Psoas muscle (tissue), 8 donors: ENCODE data around the gene VAV3. TPM values are rescaled to one million over a fixed set of nuclear protein-coding genes. Genes with fewer than 3 reads are reported as not detected.

ENCODE experiments used
- ATAC-seq, 4 donors: fragments of 200-7000 bp; cut with Tn5 transposase; one replicate each; pipeline ENCODE4 v1.9.1; 2020; ENCODE audit warnings: moderate library complexity in 3 of 4, mild to moderate bottlenecking in 2 of 4
- DNase-seq, 2 donors: peaks; one replicate each; pipeline ENCODE4 v3.0.0-alpha.2; 2020
- H3K27ac ChIP-seq: fragments of 200-600 bp; one replicate; pipeline ENCODE4 v1.8.0; 2022
- H3K27me3 ChIP-seq, 3 donors: fragments of 200-600 bp in 1 of 3; one replicate each; pipeline versions ENCODE4 v1.6.1 to v1.8.0; 2013 to 2022; ENCODE audit warnings: low read length in 2 of 3, mild to moderate bottlenecking in 2 of 3, moderate library complexity in 1 of 3; ENCODE audit not compliant: insufficient read depth in 3 of 3
- H3K36me3 ChIP-seq, 2 donors: fragments of 200-600 bp in 1 of 2; one replicate each; pipeline versions ENCODE4 v1.6.1 to v1.8.0; 2013 to 2022; ENCODE audit warnings: low read depth in 1 of 2, mild to moderate bottlenecking in 1 of 2, moderate library complexity in 1 of 2; ENCODE audit not compliant: insufficient read depth in 1 of 2
- H3K4me1 ChIP-seq: fragments of 200-600 bp; one replicate; pipeline ENCODE4 v1.8.0; 2022
- H3K4me3 ChIP-seq: fragments of 200-600 bp; one replicate; pipeline ENCODE4 v1.8.0; 2022; ENCODE audit warnings: mild to moderate bottlenecking
- H3K9me3 ChIP-seq: fragments of 200-600 bp; one replicate; pipeline ENCODE4 v1.8.0; 2022
- WGBS, 3 donors: extraction: QIAGEN DNeasy Blood & Tissue Kit; methylation state at CpG; one replicate each; pipeline versions ENCODE4 v1.1.6 to v1.1.7; 2013; 5-methylcytosine and 5-hydroxymethylcytosine counted together
- intact Hi-C, 2 donors: fragments of 100-400 bp; cut with DNase I; formaldehyde crosslinking; loops; one replicate each; pipeline versions ENCODE4 v1.11.0 to v1.14.2; 2022
- polyA plus RNA-seq, 3 donors: library from polyadenylated mRNA; stranded (reverse); fragments of 200-250 nt; gene quantifications; one replicate each; pipeline ENCODE4 v1.2.3, GENCODE V29; 2013
- total RNA-seq, 4 donors: library from RNA; stranded (reverse); fragmentation: NEBNext Ultra II Directional in 2 of 4; extraction: Animal tissue kit (Norgen Biotek cat#: 25700) in 2 of 4; gene quantifications; one replicate each; pipeline versions ENCODE4 v1.2.1 to v1.2.4, GENCODE V29; 2021 to 2023
- TF ChIP-seq, protein P1 (sequence below): fragments of 200-600 bp; IDR thresholded peaks from one replicate; pipeline ENCODE4 v1.8.0; 2022; ENCODE audit warnings: antibody characterized with exemption
- donor health status: healthy with polysubstance abuse.
- donor health status: DM: no; HTN: no; CAD: no; lungs with moderate emphysema.
- donor health status: Bipolar disorder and iron deficiency.
- donor health status: healthy.
- donor health status: DM: yes; HTN: yes; CAD: no.
- donor health status: DM: no; HTN: no; CAD: no.
- donor health status: DM: no; HTN: no; CAD: no.
- donor health status: DM: yes; HTN: yes; CAD: no.

VAV3 gene
- total and polyA plus RNA-seq, 7 donors: 0.28 to 1.7 (median 0.72) TPM

DNA sequence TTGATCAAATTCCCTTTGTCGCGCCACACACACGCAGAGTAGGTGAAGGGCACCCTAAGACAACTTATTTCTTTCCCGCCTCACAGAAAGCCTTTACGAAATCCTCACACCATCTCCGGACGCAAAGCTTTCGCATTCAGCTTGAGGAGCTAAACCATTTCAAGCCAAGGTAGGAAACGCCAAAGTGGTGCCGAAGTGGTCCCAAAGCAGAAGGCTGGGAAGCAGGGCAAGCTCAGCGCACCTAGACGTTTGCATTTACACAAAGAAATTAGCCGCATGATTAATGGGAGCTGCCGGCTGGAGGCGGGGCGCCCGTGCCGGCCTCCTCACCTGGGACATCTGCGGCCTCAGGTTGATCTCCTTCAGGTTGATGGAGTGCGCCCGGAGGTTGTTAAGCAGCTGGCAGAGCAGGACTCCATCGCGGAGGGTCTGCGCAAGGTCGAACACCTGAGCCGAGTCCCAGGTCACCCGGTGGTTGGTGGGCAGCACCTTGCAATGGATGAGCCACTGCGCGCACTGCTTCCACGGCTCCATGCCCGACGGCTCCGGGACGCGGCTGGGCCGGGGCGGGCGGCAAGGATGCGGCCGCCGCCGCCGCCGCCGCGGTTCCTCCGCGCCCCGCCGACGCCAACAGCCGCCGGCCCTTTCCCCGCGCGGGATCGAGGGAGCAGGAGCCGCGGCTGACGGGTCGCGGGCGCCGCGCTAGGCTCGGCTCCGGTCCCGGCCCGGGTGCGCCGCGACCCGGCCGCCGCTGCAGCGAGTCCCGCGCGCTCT is 457 bp downstream of the VAV3 start:
- H3K27me3 ChIP-seq: peaks cover 0 to 32% (median 11%) of the 10 kb centered on the region in 3 donors
- TF ChIP-seq, protein P1, sequence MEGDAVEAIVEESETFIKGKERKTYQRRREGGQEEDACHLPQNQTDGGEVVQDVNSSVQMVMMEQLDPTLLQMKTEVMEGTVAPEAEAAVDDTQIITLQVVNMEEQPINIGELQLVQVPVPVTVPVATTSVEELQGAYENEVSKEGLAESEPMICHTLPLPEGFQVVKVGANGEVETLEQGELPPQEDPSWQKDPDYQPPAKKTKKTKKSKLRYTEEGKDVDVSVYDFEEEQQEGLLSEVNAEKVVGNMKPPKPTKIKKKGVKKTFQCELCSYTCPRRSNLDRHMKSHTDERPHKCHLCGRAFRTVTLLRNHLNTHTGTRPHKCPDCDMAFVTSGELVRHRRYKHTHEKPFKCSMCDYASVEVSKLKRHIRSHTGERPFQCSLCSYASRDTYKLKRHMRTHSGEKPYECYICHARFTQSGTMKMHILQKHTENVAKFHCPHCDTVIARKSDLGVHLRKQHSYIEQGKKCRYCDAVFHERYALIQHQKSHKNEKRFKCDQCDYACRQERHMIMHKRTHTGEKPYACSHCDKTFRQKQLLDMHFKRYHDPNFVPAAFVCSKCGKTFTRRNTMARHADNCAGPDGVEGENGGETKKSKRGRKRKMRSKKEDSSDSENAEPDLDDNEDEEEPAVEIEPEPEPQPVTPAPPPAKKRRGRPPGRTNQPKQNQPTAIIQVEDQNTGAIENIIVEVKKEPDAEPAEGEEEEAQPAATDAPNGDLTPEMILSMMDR: no peak
- DNase-seq (peak; percentile 15 to 47), ATAC-seq (no peak)
- intact Hi-C loops: loop anchor here in 1 of 2 donors (10.0 kb wide), 1 partner anchor 160 kb away; no protein-coding TSS in a partner anchor
- no peaks in the 10 kb centered on the region for H3K36me3 ChIP-seq
- peak overlapping the region; percentile 2 for H3K27ac ChIP-seq
- WGBS, 3 donors: 1% methylated on average over 39 to 79 of the region's 79 CpGs
- peak overlapping the region; percentile 62 for H3K4me3 ChIP-seq
- H3K9me3 ChIP-seq: no peaks in the 10 kb centered on the region
- H3K4me1 ChIP-seq: no peaks in the 10 kb centered on the region

DNA sequence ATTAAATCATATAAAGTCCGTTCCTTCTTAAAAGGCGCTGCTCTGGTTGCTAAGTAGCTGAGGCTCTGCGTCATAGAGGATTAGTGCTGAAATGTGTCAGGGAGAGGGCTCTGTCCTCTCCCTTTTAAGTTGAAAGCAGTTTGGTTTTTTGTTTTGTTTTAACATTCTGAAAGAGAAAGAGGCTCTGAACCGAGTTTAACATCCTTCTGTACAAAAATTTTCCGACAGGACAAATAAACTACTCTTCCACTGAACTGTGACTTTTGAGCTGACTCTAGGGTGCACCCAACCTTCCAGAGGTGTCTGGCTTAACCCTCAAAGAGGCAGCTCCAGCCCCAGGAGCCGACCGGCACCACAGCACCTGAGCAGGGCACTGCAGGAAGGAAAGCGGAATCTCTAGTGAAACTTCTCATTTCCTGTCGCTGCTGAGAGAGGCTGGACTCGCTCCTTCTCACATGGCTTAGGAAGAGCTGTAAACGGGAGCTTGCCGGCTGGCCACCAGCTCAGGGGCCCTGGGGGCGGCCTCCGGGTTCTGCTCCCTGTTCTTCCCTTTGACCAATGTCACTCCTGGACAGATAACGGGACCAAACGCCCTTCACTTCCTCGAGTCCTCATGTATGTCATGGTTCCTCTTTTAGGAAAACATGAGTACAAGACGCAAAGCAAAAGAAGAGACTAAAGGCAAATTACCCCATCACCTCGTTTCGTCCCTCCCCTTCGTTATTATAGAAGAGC is 1.2 kb downstream of the VAV3 start:
- no peaks in the 10 kb centered on the region for H3K9me3 ChIP-seq
- WGBS, 3 donors: 3 to 8% (median 3%) methylated on average over 21 of the region's 21 CpGs

GRCh38 chr1:107963008-107963407 is 2.0 kb downstream of the VAV3 start:
- Histone ChIP-seq H3K36me3 (no peaks in the 10 kb centered on the region), H3K27me3 (peaks cover 0 to 28% (median 11%) of the 10 kb centered on the region in 3 donors), H3K27ac (no peak overlapping the region), H3K9me3 (no peaks in the 10 kb centered on the region), H3K4me3 (peak overlapping the region; percentile 62), H3K4me1 (no peaks in the 10 kb centered on the region)
- intact Hi-C loops: loop anchor here in 1 of 2 donors (10.0 kb wide), 1 partner anchor 162 kb away; no protein-coding TSS in a partner anchor
- WGBS, 3 donors: 19 to 29% (median 21%) methylated on average over 5 of the region's 5 CpGs
- no peak for ATAC-seq
- no peak for DNase-seq
- TF ChIP-seq, protein P1: no peak

More for the DNA sequence above, 1.2 kb downstream of the VAV3 start:
- TF ChIP-seq, protein P1: no peak
- no peaks in the 10 kb centered on the region for H3K4me1 ChIP-seq
- peak overlapping the region; percentile 62 for H3K4me3 ChIP-seq
- no peak overlapping the region for H3K27ac ChIP-seq
- peak in 1 of 4 donors; percentile 13 for ATAC-seq
- intact Hi-C loops: loop anchor here in 1 of 2 donors (10.0 kb wide), 1 partner anchor 161 kb away; no protein-coding TSS in a partner anchor
- no peaks in the 10 kb centered on the region for H3K36me3 ChIP-seq
- peak; percentile 13 to 48 for DNase-seq
- peaks cover 0 to 28% (median 11%) of the 10 kb centered on the region in 3 donors for H3K27me3 ChIP-seq

DNA sequence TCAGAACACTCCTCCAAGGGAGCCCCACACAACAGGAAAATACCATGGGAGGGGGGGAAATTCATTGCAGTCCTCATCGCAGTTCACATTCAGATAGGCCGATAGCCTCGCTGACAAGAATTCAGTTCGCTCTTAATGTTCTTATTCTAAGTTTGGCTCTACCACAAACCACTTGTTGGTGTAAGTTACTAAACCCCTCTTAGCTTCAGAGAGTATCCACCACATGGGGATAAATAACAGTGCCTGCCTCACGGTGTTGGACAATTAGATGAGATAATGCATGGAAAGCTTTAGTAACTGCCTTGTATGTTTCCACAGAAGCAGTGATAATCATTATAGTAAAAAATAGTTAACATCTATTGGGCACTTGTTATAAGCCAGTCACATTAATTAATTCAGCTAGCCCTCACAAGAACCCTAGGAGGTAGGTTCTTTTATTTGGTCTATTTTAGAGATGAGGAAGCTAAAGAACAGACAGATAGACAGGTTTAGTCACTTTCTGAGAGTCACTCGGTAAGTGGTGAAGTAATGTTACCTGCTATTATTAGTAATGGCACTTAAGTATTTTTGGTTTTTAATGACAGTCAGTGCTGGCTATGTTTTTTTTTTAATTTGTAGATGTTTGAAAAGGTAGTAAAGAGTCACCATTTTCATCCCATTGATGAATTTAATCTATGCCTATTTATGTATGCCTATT is 10.1 kb downstream of the VAV3 start:
- H3K4me1 ChIP-seq: peaks cover 16% of the 10 kb centered on the region
- no peaks in the 10 kb centered on the region for H3K9me3 ChIP-seq
- no peaks in the 10 kb centered on the region for H3K27me3 ChIP-seq
- ATAC-seq (no peak), DNase-seq (no peak)
- H3K4me3 ChIP-seq: no peak overlapping the region
- H3K36me3 ChIP-seq: no peaks in the 10 kb centered on the region
- TF ChIP-seq, protein P1: no peak
- WGBS, 3 donors: 76 to 87% (median 78%) methylated on average over 6 of the region's 6 CpGs
- intact Hi-C loops: no loop called here
- H3K27ac ChIP-seq: no peak overlapping the region
